Left ventricle myocardium superior (tissue), 1 donor: ENCODE measurements around the gene KCND2. TPM values are rescaled to one million over a fixed set of nuclear protein-coding genes. Genes with fewer than 3 reads are reported as not detected.

Experiments used
- ATAC-seq: fragments of 200-7000 bp; cut with Tn5 transposase; one replicate; pipeline ENCODE4 v1.9.1; 2020; ENCODE audit warnings: mild to moderate bottlenecking, moderate library complexity
- DNase-seq: peaks from one replicate; pipeline ENCODE4 v3.0.0-alpha.2; 2020
- intact Hi-C: fragments of 100-400 bp; cut with micrococcal nuclease; formaldehyde crosslinking; loops from one replicate; pipeline ENCODE4 v1.11.0; 2022
- total RNA-seq: library from RNA; stranded (reverse); fragmentation: NEBNext Ultra II Directional; extraction: Animal tissue kit (Norgen Biotek cat#: 25700); gene quantifications from one replicate; pipeline ENCODE4 v1.2.1, GENCODE V29; 2021
- donor health status: DM: no; HTN: yes; CAD: no; lungs with severe emphysema.

KCND2 gene
- total RNA-seq, 1 donor from 2014 or later: 0.07 TPM

GRCh38 chr7:120720317-120720716 is 447.3 kb downstream of the KCND2 start:
- intact Hi-C loops: no loop called here
- no peak for DNase-seq
- ATAC-seq: no peak

DNA sequence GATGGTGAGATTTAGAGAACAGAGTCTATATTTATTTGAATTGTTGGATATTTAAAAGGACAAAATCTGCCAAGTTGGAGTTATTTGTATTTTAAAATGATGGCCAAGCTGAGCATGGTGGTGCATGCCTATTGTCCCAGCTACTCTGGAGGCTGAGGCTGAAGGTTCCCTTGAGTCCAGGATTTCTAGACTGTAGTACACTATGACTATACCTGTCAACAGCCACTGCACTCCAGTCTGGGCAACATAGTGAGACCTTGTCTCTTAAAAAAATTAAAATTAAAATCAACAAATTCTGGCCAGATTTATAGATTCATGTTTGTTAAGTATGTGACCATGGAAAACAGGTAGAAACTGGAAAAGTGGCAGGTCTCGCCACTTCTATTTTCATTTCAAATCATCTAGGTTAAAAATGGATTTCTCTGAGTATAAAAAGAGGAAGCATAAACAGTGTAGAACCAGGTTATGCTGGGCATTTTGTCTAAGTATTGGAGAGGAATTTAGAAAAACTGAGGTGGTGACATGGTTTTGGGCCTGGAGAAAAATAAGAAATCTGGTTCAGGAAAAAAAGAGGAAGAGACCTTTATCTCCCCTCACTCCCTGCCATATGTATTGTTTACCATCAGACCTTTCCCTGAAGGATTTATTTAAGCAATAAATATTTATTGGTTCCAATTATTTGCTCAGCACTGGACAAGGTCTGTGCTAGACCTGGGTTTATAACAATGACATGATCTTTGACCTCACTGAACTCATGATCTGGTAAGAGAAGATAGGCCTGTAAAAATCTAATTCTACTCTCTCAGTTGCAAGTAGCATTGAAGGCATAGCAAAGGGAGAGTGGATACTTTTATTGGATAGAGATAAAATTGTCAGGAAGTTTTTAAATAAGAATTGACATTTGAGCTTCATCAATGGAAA is 450.8 kb downstream of the KCND2 start:
- ATAC-seq (no peak), DNase-seq (no peak)
- intact Hi-C loops: no loop called here

GRCh38 chr7:120724448-120724847 is 451.5 kb downstream of the KCND2 start:
- intact Hi-C loops: no loop called here
- DNase-seq: no peak
- no peak for ATAC-seq

DNA sequence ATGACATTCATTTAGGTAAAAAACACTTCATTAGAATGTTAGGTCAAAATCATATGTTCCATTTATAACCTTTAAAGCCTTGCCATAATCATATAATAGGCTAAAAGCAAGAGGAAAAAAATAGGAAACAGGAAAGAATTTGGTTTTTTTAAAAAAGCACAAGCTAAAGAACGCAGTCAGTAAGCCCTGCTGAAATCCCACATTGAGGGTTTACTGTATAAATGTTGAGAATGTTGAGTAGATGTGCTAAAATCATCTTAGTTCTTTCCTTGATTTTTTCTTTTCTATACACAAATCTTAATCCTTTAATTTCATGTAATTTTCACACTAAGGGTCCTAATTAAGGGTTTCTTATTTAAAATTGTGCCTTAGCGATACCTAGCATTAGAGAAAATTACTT is 452.0 kb downstream of the KCND2 start:
- intact Hi-C loops: no loop called here
- ATAC-seq (no peak), DNase-seq (no peak)

DNA sequence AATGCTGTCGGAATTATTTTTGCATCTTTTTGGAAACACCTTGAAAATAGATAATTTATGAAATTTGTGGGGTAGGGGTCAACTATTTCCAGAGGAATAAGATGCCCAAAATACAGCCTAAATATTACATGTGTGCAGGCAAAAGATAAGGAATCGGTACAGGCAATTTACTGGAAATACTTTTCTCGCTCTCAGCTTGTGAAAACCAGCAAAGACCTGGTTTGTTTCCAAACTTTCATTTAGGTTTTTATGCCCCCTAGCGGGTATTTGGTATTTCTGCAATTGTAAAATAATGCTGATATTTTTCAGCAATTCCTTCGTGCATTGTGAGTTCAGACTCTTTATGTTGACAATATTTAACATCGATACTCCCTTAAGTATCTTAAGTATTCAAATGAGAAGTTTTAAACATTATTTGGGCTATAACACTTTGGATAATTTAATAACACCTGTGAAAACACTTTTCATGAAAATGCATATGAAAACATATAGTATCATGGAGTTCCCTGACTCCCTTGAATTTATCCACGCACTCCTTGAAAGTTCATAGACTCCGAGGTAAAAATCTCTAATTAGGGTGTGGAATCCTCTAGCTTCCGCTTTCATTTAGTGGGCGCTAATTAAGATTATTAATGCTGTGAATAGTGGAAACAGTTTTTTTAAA is 452.5 kb downstream of the KCND2 start:
- DNase-seq: no peak
- intact Hi-C loops: no loop called here
- ATAC-seq: no peak

DNA sequence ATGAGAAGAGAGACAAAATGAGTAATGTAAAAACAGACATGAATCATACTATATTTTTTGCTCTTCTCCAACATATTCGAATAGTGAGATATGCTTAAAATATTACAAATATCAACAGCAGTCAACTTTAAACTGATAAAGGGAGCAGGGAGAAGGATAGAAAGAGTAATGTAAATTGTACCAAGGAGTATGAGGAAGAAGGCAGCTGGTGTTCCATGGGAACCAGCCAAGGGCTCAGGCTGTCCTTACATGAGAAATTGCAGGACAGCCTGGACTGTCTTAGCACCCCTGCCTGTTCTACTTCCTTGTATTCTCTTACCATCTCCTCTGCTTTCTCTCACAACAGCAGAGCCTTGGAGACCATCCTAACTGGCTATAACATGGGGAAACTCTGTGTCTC is 456.3 kb downstream of the KCND2 start:
- intact Hi-C loops: no loop called here
- ATAC-seq: no peak
- no peak for DNase-seq

GRCh38 chr7:120731271-120731670 is 458.3 kb downstream of the KCND2 start:
- intact Hi-C loops: no loop called here
- DNase-seq: no peak
- no peak for ATAC-seq

GRCh38 chr7:120732256-120732655 is 459.3 kb downstream of the KCND2 start:
- intact Hi-C loops: no loop called here
- no peak for DNase-seq
- no peak for ATAC-seq

GRCh38 chr7:120733143-120733542 is 460.2 kb downstream of the KCND2 start:
- DNase-seq: no peak
- intact Hi-C loops: no loop called here
- ATAC-seq: no peak

GRCh38 chr7:120733835-120734234 is 460.9 kb downstream of the KCND2 start:
- ATAC-seq: no peak
- DNase-seq: no peak
- intact Hi-C loops: no loop called here

DNA sequence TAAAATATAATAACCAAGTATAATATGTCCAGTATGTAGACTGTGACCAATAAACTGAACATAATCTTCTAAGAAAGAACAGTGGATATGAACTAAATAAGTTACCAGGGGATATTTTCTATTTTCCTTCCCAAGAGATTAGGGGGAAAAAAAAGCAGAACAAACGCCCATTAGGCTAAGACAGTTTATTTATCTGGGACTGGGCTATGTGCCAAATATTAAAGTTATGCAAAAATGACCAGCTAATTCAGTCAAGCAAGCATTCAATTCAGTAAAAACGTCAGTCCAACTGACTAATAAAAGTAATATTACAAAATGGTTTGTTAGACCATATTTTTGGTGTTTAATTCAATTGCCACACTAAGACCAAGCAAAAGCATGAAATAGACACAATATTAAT is 462.8 kb downstream of the KCND2 start:
- intact Hi-C loops: no loop called here

DNA sequence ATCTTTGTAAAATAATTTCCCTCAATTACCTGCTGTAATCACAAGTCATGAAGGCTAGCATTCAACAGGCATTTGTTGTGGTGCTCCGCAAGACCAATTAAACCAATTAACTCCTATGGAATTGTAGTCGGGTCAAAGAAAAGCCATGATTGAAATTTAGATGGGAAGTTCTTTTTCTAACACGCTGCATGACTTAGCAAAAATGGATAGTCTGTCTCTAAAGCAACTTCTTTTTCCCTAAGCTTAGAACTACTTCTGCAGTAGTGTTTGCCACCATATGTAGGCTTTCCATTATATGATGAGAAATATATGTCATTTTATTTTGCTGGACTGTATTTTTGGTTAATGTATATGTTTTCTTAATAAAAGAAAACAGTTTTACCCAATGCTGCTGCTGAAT is 465.8 kb downstream of the KCND2 start:
- ATAC-seq: no peak
- no peak for DNase-seq
- intact Hi-C loops: no loop called here

More for the DNA sequence above, 462.8 kb downstream of the KCND2 start:
- DNase-seq (no peak), ATAC-seq (no peak)

GRCh38 chr7:120740348-120740747 is 467.4 kb downstream of the KCND2 start:
- no peak for DNase-seq
- intact Hi-C loops: no loop called here
- ATAC-seq: peak; percentile 22

DNA sequence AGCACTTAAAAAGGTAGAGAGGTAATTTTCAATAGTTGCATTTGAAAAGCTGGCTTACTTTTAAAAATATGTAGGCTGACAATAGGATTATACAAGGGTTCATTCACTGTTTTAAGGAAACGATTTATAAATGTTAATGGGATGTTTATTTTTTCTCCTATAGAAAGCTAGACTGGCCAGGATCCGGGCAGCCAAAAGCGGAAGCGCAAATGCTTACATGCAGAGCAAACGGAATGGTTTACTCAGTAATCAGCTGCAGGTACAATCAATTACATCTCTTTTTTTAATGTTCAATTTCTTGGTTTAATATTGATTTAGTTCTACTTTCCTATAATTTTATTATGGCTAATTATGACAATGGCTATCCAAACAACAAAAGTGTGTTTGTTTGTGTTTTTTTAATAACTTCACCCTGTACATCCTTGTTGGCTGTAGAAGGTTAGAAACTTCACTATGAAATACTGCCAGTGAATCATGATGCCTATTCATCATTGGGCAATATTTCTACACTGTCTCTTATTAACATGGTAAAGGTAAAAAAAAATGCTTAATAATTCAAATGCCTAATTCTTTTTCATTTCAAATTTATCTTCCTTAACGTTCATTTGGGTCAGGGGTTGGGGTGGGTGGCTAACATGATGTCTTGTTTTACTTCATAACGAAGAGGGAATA is 468.5 kb downstream of the KCND2 start:
- DNase-seq (no peak), ATAC-seq (no peak)
- intact Hi-C loops: no loop called here

DNA sequence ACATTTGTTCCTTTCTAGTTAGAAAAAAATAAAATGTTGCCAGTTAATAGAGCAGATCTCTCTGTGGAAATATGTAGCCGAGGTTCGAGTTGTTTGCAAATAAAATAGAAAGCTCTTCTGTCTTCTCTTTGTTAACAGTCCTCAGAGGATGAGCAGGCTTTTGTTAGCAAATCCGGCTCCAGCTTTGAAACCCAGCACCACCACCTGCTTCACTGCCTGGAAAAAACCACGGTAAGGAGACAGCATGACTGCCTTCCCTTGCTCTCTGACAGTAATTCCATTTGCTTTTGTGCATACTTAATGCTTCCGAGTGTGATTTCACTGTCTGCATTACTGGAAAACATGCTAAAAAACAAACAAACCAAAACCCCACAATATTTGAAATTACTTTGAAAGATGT is 469.4 kb downstream of the KCND2 start:
- no peak for ATAC-seq
- no peak for DNase-seq
- intact Hi-C loops: no loop called here

DNA sequence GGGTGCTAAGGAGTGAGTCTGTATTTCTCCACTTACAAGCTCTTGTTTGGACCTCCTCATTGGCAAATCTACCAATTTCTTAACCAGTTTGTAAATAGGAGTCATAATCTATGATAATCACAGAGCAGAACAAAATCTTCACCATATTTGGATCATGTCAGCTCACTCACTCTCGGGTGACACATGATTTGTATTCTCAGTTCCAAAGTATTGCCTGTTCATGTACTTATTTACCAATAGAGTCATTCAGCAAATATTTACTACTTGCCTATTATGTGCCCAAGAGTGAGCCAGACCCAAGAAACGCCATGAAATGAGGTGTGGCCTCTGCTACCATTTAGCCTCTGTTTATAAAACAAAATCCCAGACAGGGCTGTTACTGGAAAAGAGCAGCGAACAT is 470.2 kb downstream of the KCND2 start:
- DNase-seq: no peak
- intact Hi-C loops: no loop called here
- no peak for ATAC-seq

DNA sequence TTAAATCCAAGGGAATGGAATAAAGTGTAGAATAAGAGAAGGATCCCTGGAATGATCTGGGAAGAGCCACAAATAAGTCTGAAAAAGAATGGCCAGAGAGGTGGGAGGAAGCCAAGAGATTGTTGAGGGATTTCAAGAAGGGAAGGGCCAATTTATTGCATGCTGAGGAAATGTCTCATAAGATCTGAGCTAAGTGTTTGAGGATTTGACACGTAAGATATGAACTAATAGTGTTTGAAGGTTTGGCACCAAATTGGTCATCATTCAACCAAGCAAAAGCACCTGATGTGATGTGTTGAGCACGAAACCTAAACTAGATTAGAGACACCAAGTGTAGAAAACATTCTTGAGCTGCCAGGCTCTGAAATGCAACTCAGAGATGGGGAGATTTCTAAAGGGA is 487.1 kb downstream of the KCND2 start:
- ATAC-seq (no peak), DNase-seq (no peak)
- intact Hi-C loops: no loop called here

DNA sequence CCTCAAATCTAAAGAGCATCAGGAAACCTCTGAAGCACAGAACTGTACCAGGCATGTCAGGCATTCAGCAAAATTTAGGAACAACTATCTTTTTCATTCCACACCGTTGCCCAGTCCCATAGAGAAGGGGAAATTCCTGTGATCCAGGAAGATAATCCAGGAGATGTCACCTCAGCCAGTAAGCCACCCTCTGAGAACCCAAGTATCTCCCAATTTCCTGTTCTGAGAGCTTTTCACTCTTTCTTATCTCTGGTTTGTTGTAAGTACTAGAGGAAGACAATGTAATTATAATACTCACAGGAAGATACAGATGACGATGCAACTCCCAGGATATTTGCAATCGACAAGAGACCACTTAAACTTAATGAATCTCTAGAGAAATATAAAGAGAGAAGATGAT is 487.9 kb downstream of the KCND2 start:
- ATAC-seq (no peak), DNase-seq (no peak)
- intact Hi-C loops: no loop called here

- intact Hi-C loops: no loop called here
- ATAC-seq: no peak
- DNase-seq: no peak
Observed at GRCh38 chr7:120770206-120770605, 497.2 kb downstream of the KCND2 start.

GRCh38 chr7:120774481-120774880 is 501.5 kb downstream of the KCND2 start:
- intact Hi-C loops: no loop called here
- no peak for DNase-seq
- no peak for ATAC-seq
